LNCaP clone FGC (cell line): Measurements from ENCODE around the gene PHACTR3.

ENCODE experiments used
- DNase-seq: peaks from one replicate; pipeline ENCODE4 v3.0.0-alpha.2; 2011; ENCODE audit warnings: low read depth
- H3K4me3 ChIP-seq: 2 replicates; pipeline ENCODE4 v1.5.1; 2011; ENCODE audit warnings: mild to moderate bottlenecking, low read depth, low read length, control low read depth
- CTCF ChIP-seq: IDR thresholded peaks from 2 replicates; pipeline ENCODE4 v1.5.1; 2012; ENCODE audit warnings: mild to moderate bottlenecking; ENCODE audit not compliant: control insufficient read depth, insufficient read depth; ENCODE audit errors: extremely low read depth

PHACTR3 gene

GRCh38 chr20:59604741-59605600, 631 bp downstream of the PHACTR3 start:
- TF ChIP-seq CTCF, result no peak
- H3K4me3 ChIP-seq, result no peak overlapping the region
- DNase-seq, result no peak

- H3K4me3 ChIP-seq, result no peak overlapping the region
These were observed 1.4 kb downstream of the PHACTR3 start for GRCh38 chr20:59605601-59606364.

GRCh38 chr20:59606566-59606965, 2.2 kb downstream of the PHACTR3 start:
- TF ChIP-seq CTCF, result no peak
- no peak for DNase-seq
- no peak overlapping the region for H3K4me3 ChIP-seq

More at GRCh38 chr20:59605601-59606364, 1.4 kb downstream of the PHACTR3 start:
- DNase-seq, result no peak
- TF ChIP-seq CTCF, result no peak

GRCh38 chr20:59608396-59608795, 4.1 kb downstream of the PHACTR3 start:
- no peak overlapping the region for H3K4me3 ChIP-seq
- TF ChIP-seq CTCF, result no peak
- DNase-seq, result no peak

- no peak for TF ChIP-seq CTCF
- no peak for DNase-seq
- H3K4me3 ChIP-seq, result no peak overlapping the region
These were observed 4.5 kb downstream of the PHACTR3 start for GRCh38 chr20:59608871-59609270.

GRCh38 chr20:59611286-59611685, 6.9 kb downstream of the PHACTR3 start:
- H3K4me3 ChIP-seq, result no peak overlapping the region
- DNase-seq, result no peak
- no peak for TF ChIP-seq CTCF
